HEK293 (cell line): ENCODE measurements around the gene TPM1.

Source experiments
- CTCF ChIA-PET: fragments of 350-600 bp; formaldehyde crosslinking; extraction: SDS; loops from one replicate; lab custom pipeline; 2021; ENCODE audit warnings: antibody characterized with exemption; lab: Yijun Ruan, JAX
- POLR2A ChIA-PET: fragments of 300-600 bp; formaldehyde crosslinking; extraction: SDS; loops from one replicate; lab custom pipeline; 2020; ENCODE audit warnings: antibody characterized with exemption, inconsistent platforms; lab: Yijun Ruan, JAX
- H3K27ac ChIP-seq: fragments of 200-500 bp; sonication (Bioruptor generic); 2 replicates; pipeline ENCODE4 v1.5.1; 2014; ENCODE audit warnings: low read depth, low read length, control low read depth, inconsistent platforms; ENCODE audit errors: extremely low read depth
- H3K36me3 ChIP-seq, 2 experiments: fragments of 200-500 bp in 1 of 2; sonication (Bioruptor generic) in 1 of 2; 1 replicate in 1 of 2; 2 replicates in 1 of 2; pipeline ENCODE4 v1.5.1; 2014 to 2017; ENCODE audit warnings: inconsistent platforms in 2 of 2, low read length in 2 of 2; ENCODE audit not compliant: control insufficient read depth in 2 of 2, insufficient read depth in 1 of 2
- H3K4me1 ChIP-seq: fragments of 200-500 bp; sonication (Bioruptor generic); 2 replicates; pipeline ENCODE4 v1.5.1; 2014; ENCODE audit warnings: mild to moderate bottlenecking, low read length, inconsistent platforms; ENCODE audit not compliant: control insufficient read depth, insufficient read depth
- H3K4me3 ChIP-seq: 2 replicates; pipeline ENCODE4 v1.5.1; 2011; ENCODE audit warnings: low read depth, mild to moderate bottlenecking, control low read depth, low read length, moderate library complexity
- H3K9me3 ChIP-seq: fragments of 200-500 bp; sonication (Bioruptor generic); 2 replicates; pipeline ENCODE4 v1.5.1; 2014; ENCODE audit warnings: low read depth, low read length, inconsistent platforms; ENCODE audit not compliant: control insufficient read depth, insufficient read depth
- HOXA7 ChIP-seq: sonication (generic); formaldehyde crosslinking; IDR thresholded peaks from 2 replicates; pipeline ENCODE4 v1.8.1; 2022; ENCODE audit warnings: missing genetic modification reagents, borderline replicate concordance
- MEIS1 ChIP-seq: sonication (generic); formaldehyde crosslinking; IDR thresholded peaks from 2 replicates; pipeline ENCODE4 v1.8.1; 2022; ENCODE audit warnings: missing genetic modification reagents, mild to moderate bottlenecking, borderline replicate concordance
- PATZ1 ChIP-seq: fragments of 450-650 bp; formaldehyde crosslinking; IDR thresholded peaks from 2 replicates; pipeline ENCODE4 v1.5.1; 2016; ENCODE audit warnings: missing biosample characterization, missing genetic modification characterization
- YY2 ChIP-seq: fragments of 450-650 bp; formaldehyde crosslinking; IDR thresholded peaks from 2 replicates; pipeline ENCODE4 v1.5.1; 2016; ENCODE audit warnings: missing biosample characterization, missing genetic modification characterization
- ZBTB17 ChIP-seq: fragments of 450-650 bp; formaldehyde crosslinking; IDR thresholded peaks from 2 replicates; pipeline ENCODE4 v1.5.1; 2016; ENCODE audit warnings: missing biosample characterization, missing genetic modification characterization
- ZFP41 ChIP-seq: fragments of 450-650 bp; formaldehyde crosslinking; IDR thresholded peaks from 2 replicates; pipeline ENCODE4 v1.5.1; 2016; ENCODE audit warnings: missing biosample characterization, missing genetic modification characterization, borderline replicate concordance
- ZIC2 ChIP-seq: fragments of 450-650 bp; formaldehyde crosslinking; IDR thresholded peaks from 2 replicates; pipeline ENCODE4 v1.5.1; 2016; ENCODE audit warnings: missing biosample characterization, missing genetic modification characterization
- ZNF132 ChIP-seq: fragments of 450-650 bp; formaldehyde crosslinking; IDR thresholded peaks from 2 replicates; pipeline ENCODE4 v1.5.1; 2017; ENCODE audit warnings: missing biosample characterization, missing genetic modification characterization, borderline replicate concordance
- ZNF223 ChIP-seq: fragments of 450-650 bp; formaldehyde crosslinking; IDR thresholded peaks from 2 replicates; pipeline ENCODE4 v1.5.1; 2016; ENCODE audit warnings: missing biosample characterization, missing genetic modification characterization
- ZNF248 ChIP-seq: fragments of 450-650 bp; formaldehyde crosslinking; IDR thresholded peaks from 2 replicates; pipeline ENCODE4 v1.5.1; 2017; ENCODE audit warnings: missing biosample characterization, missing genetic modification characterization
- ZNF292 ChIP-seq: fragments of 450-650 bp; formaldehyde crosslinking; IDR thresholded peaks from 2 replicates; pipeline ENCODE4 v1.5.1; 2016; ENCODE audit warnings: low read depth, missing biosample characterization, missing genetic modification characterization, borderline replicate concordance
- ZNF394 ChIP-seq: fragments of 450-650 bp; formaldehyde crosslinking; IDR thresholded peaks from 2 replicates; pipeline ENCODE4 v1.5.1; 2016; ENCODE audit warnings: missing biosample characterization, missing genetic modification characterization, mild to moderate bottlenecking, moderate library complexity, borderline replicate concordance
- ZNF398 ChIP-seq: fragments of 450-650 bp; formaldehyde crosslinking; IDR thresholded peaks from 2 replicates; pipeline ENCODE4 v1.5.1; 2017; ENCODE audit warnings: missing biosample characterization, missing genetic modification characterization
- ZNF501 ChIP-seq: fragments of 450-650 bp; formaldehyde crosslinking; IDR thresholded peaks from 2 replicates; pipeline ENCODE4 v1.5.1; 2016; ENCODE audit warnings: missing biosample characterization, missing genetic modification characterization
- ZNF529 ChIP-seq: fragments of 450-650 bp; formaldehyde crosslinking; IDR thresholded peaks from 2 replicates; pipeline ENCODE4 v1.5.1; 2017; ENCODE audit warnings: missing genetic modification characterization, missing biosample characterization; ENCODE audit not compliant: insufficient replicate concordance
- ZNF560 ChIP-seq: fragments of 450-650 bp; formaldehyde crosslinking; IDR thresholded peaks from 2 replicates; pipeline ENCODE4 v1.5.1; 2017; ENCODE audit warnings: missing biosample characterization, missing genetic modification characterization, borderline replicate concordance
- ZNF585B ChIP-seq: fragments of 450-650 bp; formaldehyde crosslinking; IDR thresholded peaks from 2 replicates; pipeline ENCODE4 v1.5.1; 2016; ENCODE audit warnings: missing biosample characterization, missing genetic modification characterization
- ZNF600 ChIP-seq: fragments of 450-650 bp; formaldehyde crosslinking; IDR thresholded peaks from 2 replicates; pipeline ENCODE4 v1.5.1; 2016; ENCODE audit warnings: missing biosample characterization, missing genetic modification characterization
- ZNF624 ChIP-seq: fragments of 450-650 bp; formaldehyde crosslinking; IDR thresholded peaks from 2 replicates; pipeline ENCODE4 v1.5.1; 2017; ENCODE audit warnings: missing biosample characterization, missing genetic modification characterization
- ZNF664 ChIP-seq: fragments of 450-650 bp; formaldehyde crosslinking; IDR thresholded peaks from 2 replicates; pipeline ENCODE4 v1.5.1; 2016; ENCODE audit warnings: missing biosample characterization, missing genetic modification characterization
- ZNF747 ChIP-seq: fragments of 450-650 bp; formaldehyde crosslinking; IDR thresholded peaks from 2 replicates; pipeline ENCODE4 v1.5.1; 2016; ENCODE audit warnings: missing biosample characterization, missing genetic modification characterization
- ZNF830 ChIP-seq: fragments of 450-650 bp; IDR thresholded peaks from 2 replicates; pipeline ENCODE4 v1.5.0; 2018; ENCODE audit warnings: missing biosample characterization, missing genetic modification characterization, low read depth, mild to moderate bottlenecking, moderate library complexity
- ZSCAN5A ChIP-seq: fragments of 450-650 bp; formaldehyde crosslinking; IDR thresholded peaks from 2 replicates; pipeline ENCODE4 v1.5.1; 2016; ENCODE audit warnings: missing biosample characterization, missing genetic modification characterization

Gene TPM1

GRCh38 chr15:63046917-63047760, 4.6 kb downstream of the TPM1 start:
- Histone ChIP-seq H3K36me3 (peaks cover 0 to 6% of the 10 kb centered on the region in 2 experiments; a peak in 1 of 3 replicates), H3K4me1 (peaks cover 22% of the 10 kb centered on the region), H3K27ac (no peak overlapping the region), H3K4me3 (no peak overlapping the region), H3K9me3 (no peaks in the 10 kb centered on the region)
- ChIA-PET POLR2A (interaction anchor here (0.6 to 1.4 kb wide), 10 partner anchors 8 to 261 kb away, joined by 3 to 8 read pairs (median 4); partner anchors contain the start of gene RPS27L), CTCF (interaction anchor here (0.6 to 2.2 kb wide), 37 partner anchors 8 to 767 kb away, joined by 3 to 16 read pairs (median 4); no protein-coding TSS in a partner anchor)
- no peak for TF ChIP-seq ZNF585B
- no peak for TF ChIP-seq ZNF529 (tag by site-specific recombination)
- TF ChIP-seq ZNF624 (tag by site-specific recombination) = no peak
- no peak for TF ChIP-seq ZNF830 (tag by site-specific recombination)
- TF ChIP-seq ZSCAN5A (tag by site-specific recombination) = no peak
- TF ChIP-seq ZNF248 (tag by site-specific recombination) = no peak
- no peak for TF ChIP-seq ZNF747 (tag by site-specific recombination)
- no peak for TF ChIP-seq ZFP41 (tag by site-specific recombination)
- TF ChIP-seq YY2 (tag by site-specific recombination) = no peak

- Histone ChIP-seq H3K4me1 (peaks cover 24% of the 10 kb centered on the region), H3K9me3 (no peaks in the 10 kb centered on the region), H3K4me3 (peak overlapping the region; percentile 68), H3K27ac (peak overlapping the region; percentile 20; the same call in 1 of the 2 replicates), H3K36me3 (peaks cover 0 to 6% of the 10 kb centered on the region in 2 experiments; a peak in 1 of 3 replicates)
- ChIA-PET POLR2A (interaction anchor here (0.6 to 1.4 kb wide), 11 partner anchors 8 to 262 kb away, joined by 3 to 8 read pairs (median 4); partner anchors contain the start of genes APH1B and RPS27L), CTCF (interaction anchor here (0.6 to 2.2 kb wide), 35 partner anchors 9 to 265 kb away, joined by 3 to 16 read pairs (median 4); no protein-coding TSS in a partner anchor)
- TF ChIP-seq ZNF501 (tag by site-specific recombination) (no peak), ZNF600 (tag by site-specific recombination) (peak; percentile 11; the same call in 1 of the 2 replicates), ZNF560 (tag by site-specific recombination) (no peak), ZBTB17 (tag by site-specific recombination) (0 out of 2 replicates have a peak, but pooled peaks have one; percentile 67)
Measured at GRCh38 chr15:63047792-63048114, 5.2 kb downstream of the TPM1 start.

DNA sequence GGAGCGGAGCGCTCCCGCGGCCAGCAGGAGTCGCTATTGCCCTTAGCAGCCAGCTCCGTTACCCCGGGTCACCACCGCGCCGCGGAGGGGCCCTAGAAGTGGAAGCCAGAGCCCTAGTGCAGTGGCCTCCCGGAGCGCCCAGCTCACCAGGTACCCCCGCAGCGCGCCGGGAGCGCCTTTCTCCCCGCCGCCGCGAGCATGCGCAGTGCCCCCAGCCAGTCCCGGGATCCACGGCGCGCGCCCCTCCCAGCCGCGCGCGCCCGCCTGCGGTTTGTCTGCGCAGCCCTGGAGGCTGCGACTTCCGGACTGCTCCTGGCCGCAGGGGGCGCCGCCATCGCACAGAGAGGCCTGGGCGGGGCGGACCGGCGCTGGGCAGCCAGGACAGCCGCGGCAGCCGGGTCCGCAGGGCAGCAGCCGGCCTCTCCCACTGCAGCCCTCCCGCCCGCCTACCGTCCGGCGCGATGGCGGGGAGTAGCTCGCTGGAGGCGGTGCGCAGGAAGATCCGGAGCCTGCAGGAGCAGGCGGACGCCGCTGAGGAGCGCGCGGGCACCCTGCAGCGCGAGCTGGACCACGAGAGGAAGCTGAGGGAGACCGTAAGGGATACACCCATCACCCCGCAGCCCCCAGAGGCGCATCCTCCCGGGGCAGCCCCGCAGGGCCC, 5.7 kb downstream of the TPM1 start:
- Histone ChIP-seq H3K9me3 (no peaks in the 10 kb centered on the region), H3K27ac (peak overlapping the region; percentile 68; the same call in 1 of the 2 replicates), H3K4me1 (peaks cover 29% of the 10 kb centered on the region), H3K36me3 (peaks cover 0 to 6% of the 10 kb centered on the region in 2 experiments; a peak in 1 of 3 replicates), H3K4me3 (peak overlapping the region; percentile 68)
- POLR2A ChIA-PET = interaction anchor here (0.6 to 1.4 kb wide), 12 partner anchors 9 to 262 kb away, joined by 3 to 8 read pairs (median 4); partner anchors contain the start of genes APH1B and RPS27L
- CTCF ChIA-PET = interaction anchor here (0.6 to 2.2 kb wide), 32 partner anchors 9 to 266 kb away, joined by 3 to 16 read pairs (median 4); no protein-coding TSS in a partner anchor
- no peak for TF ChIP-seq ZNF132 (tag by site-specific recombination)
- TF ChIP-seq PATZ1 = peak; percentile 69
- peak; percentile 60 for TF ChIP-seq ZIC2 (tag by site-specific recombination)
- no peak; the same call in 1 of the 2 replicates for TF ChIP-seq ZNF398
- no peak for TF ChIP-seq ZNF292
- no peak for TF ChIP-seq ZNF664
- TF ChIP-seq ZNF223 = no peak
- TF ChIP-seq MEIS1 (CRISPR knock-in tag) = no peak
- TF ChIP-seq ZNF394 (tag by site-specific recombination) = peak; percentile 46; the same call in 1 of the 2 replicates
- TF ChIP-seq HOXA7 (CRISPR knock-in tag) = no peak
